ENCODE results near the gene LMX1B. TPM values are rescaled to one million over a fixed set of nuclear protein-coding genes. Genes with fewer than 3 reads are reported as not detected.

LMX1B gene
- polyA plus RNA-seq, 2 donors: 0.01 to 0.02 TPM

DNA sequence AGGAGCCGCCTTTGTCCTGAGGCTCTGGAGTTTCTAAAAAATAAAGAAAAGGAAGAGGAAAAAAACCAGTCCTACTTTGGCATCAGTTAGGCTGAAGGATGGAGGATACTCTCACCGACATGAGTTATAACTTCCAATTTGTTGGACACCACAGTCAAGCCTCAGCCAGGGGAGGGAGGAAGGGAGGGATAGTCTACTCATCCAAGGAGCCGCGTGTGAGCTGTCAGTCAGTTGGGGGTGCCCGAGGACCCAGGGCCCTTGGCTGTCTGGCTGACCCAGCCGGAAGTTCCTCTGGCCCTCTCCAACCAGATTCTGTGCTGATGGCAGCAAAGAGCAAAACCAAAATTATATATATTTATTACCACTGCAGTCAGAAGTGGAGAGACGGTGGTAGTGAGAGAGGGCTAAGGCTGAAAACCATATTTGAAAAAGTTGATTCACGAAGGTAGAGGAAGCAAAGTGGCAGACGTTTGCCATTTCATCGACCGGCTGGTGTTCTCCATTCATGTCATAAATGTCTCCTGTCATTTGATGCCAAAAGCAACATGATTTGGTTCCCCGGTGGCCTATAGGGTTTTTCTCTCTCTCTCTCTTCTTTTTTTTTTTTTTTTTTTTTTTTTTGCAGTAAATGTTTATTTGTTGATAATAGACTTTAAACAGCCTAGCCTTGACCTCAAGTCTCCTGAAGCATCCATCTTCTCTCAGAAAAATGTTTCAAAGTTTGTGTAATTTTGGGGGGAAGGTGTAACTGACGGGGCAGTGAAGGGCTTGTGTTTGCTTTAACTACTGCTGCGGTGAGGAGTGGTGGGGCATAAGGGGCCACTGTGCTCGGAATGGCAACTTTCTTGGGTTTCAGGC, 7.6 kb downstream of the LMX1B start:
- H3K4me1 ChIP-seq (ENCODE audit: control insufficient read depth in 2 of 2, insufficient read depth in 2 of 2, low read length in 1 of 2): peaks cover 0 to 8% of the 10 kb centered on the region in 2 donors
- WGBS, 2 donors: 42 to 50% methylated on average over 15 of the region's 15 CpGs
- no peak overlapping the region for H3K27ac ChIP-seq (ENCODE audit: low read depth in 2 of 2, low read length in 1 of 2)
- no peaks in the 10 kb centered on the region for H3K9me3 ChIP-seq (ENCODE audit: control insufficient read depth in 2 of 2, insufficient read depth in 1 of 2, low read depth in 1 of 2, low read length in 1 of 2)
- no peak overlapping the region for H3K4me3 ChIP-seq (ENCODE audit: low read depth in 1 of 2, low read length in 2 of 2)
- H3K27me3 ChIP-seq (ENCODE audit: control insufficient read depth in 1 of 2, insufficient read depth in 2 of 2, low read length in 2 of 2): peaks cover 26 to 43% of the 10 kb centered on the region in 2 donors
- no peaks in the 10 kb centered on the region for H3K36me3 ChIP-seq (ENCODE audit: control insufficient read depth in 2 of 2, insufficient read depth in 2 of 2, low read length in 1 of 2)

DNA sequence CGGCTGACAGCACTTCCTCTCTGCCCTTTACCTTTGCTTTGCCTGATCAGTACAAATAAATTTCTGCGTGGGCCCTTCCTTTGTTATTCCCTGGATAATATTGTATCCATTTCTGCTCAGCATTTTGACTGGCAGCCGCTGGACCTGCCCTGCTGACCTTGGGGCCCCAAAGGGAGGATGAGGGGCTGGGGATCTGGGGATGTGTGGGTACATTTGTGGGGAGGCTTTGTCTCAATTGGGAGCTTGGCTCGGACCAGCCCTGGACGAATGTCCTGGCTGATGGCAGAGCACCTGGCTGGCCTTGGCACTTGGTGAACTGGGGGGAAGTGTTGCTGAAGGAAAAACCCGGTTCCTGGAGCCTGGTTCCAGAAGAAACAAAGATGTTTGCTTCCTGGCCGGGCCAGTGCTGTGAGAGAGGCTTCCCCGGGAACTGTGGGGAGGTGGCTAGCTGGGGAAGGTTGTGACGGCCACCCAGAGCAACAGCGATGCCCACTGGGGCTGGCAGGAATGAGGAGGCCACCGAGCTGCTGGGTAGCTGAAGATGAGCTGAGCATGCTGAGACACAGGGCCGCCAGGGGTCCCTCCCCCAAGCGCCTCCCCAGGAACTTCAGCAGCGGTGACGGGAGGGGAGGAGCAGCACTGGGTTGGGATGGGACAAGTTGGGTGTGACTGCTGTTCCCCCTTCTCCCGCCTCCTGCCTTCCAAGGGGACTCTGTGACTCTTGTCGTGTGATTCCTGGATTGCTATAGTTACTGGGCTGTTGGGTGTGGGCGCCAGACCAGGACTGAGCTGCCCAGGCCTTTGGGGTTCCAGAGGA, 8.4 kb downstream of the LMX1B start:
- Histone ChIP-seq H3K36me3 (ENCODE audit: control insufficient read depth in 2 of 2, insufficient read depth in 2 of 2, low read length in 1 of 2) (no peaks in the 10 kb centered on the region), H3K9me3 (ENCODE audit: control insufficient read depth in 2 of 2, insufficient read depth in 1 of 2, low read depth in 1 of 2, low read length in 1 of 2) (no peaks in the 10 kb centered on the region), H3K4me3 (ENCODE audit: low read depth in 1 of 2, low read length in 2 of 2) (no peak overlapping the region), H3K27ac (ENCODE audit: low read depth in 2 of 2, low read length in 1 of 2) (no peak overlapping the region), H3K4me1 (ENCODE audit: control insufficient read depth in 2 of 2, insufficient read depth in 2 of 2, low read length in 1 of 2) (peaks cover 0 to 8% of the 10 kb centered on the region in 2 donors), H3K27me3 (ENCODE audit: control insufficient read depth in 1 of 2, insufficient read depth in 2 of 2, low read length in 2 of 2) (peaks cover 20 to 40% of the 10 kb centered on the region in 2 donors)
- WGBS, 2 donors: 35 to 46% methylated on average over 18 of the region's 18 CpGs

DNA sequence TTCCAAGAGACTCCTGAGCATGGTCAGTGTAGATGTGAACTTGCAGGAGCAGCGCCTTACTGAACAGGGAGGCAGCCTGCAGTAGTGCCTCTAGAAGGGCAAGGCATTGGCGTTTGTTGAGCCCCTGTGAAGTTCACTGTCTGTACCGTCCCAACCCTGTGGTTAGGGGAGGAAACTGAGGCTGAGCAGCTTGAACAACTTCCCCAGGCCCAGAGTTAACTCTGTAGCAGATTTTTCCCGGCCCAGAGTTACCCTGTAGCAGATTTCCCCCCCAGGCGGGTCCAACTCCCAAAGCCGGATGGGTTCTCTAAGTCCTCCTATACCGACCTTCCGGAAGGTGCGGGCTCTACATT, 9.6 kb downstream of the LMX1B start:
- Histone ChIP-seq H3K4me1 (ENCODE audit: control insufficient read depth in 2 of 2, insufficient read depth in 2 of 2, low read length in 1 of 2) (peaks cover 0 to 8% of the 10 kb centered on the region in 2 donors), H3K9me3 (ENCODE audit: control insufficient read depth in 2 of 2, insufficient read depth in 1 of 2, low read depth in 1 of 2, low read length in 1 of 2) (no peaks in the 10 kb centered on the region), H3K27ac (ENCODE audit: low read depth in 2 of 2, low read length in 1 of 2) (no peak overlapping the region), H3K4me3 (ENCODE audit: low read depth in 1 of 2, low read length in 2 of 2) (no peak overlapping the region), H3K27me3 (ENCODE audit: control insufficient read depth in 1 of 2, insufficient read depth in 2 of 2, low read length in 2 of 2) (peaks cover 23 to 39% of the 10 kb centered on the region in 2 donors), H3K36me3 (ENCODE audit: control insufficient read depth in 2 of 2, insufficient read depth in 2 of 2, low read length in 1 of 2) (no peaks in the 10 kb centered on the region)
- 45 to 57% methylated on average over 9 of the region's 9 CpGs for WGBS, 2 donors

DNA sequence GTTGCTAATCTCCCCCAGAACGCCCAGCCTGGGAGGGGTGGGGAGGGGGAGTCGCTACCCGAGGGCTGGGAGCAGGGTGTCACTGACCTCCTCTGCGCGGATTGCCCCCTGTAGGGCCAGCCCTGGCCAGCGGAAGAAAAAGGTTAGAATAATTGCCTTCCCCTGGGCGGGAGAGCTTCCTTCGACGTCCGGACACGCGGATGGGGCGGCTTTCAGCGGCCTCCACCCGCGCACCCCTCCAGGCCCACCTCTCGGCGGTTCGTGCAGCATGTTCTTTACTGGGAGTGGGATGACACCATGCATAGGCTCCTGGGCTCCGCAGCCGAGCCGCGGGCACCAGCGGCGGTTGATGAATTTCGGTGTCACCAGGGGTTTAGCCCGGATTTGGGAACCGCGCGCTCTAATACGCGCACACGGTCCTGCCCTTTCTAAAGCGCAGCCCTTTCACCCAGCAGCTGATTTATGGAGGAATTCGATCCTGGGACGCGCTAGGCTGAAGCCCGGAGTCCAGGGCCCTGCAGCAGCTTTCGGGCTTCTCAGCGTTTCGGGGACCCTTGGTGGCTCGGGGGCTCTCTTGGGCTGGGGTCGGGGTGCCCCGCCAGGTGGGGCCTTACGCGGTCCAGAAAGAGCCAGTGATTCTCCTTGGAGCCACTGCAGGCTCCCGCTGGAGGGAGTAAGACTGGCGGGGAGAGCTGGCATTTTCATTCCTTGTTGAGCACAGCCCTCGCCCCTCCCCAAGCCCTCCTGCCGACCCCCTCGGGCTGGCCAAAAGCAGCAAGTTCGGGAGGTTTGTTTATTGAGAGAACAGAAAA, 10.1 kb downstream of the LMX1B start:
- WGBS, 2 donors: 13 to 19% methylated on average over 51 to 52 of the region's 52 CpGs
- H3K4me3 ChIP-seq (ENCODE audit: low read depth in 1 of 2, low read length in 2 of 2): no peak overlapping the region
- peaks cover 23 to 37% of the 10 kb centered on the region in 2 donors for H3K27me3 ChIP-seq (ENCODE audit: control insufficient read depth in 1 of 2, insufficient read depth in 2 of 2, low read length in 2 of 2)
- no peak overlapping the region for H3K27ac ChIP-seq (ENCODE audit: low read depth in 2 of 2, low read length in 1 of 2)
- H3K36me3 ChIP-seq (ENCODE audit: control insufficient read depth in 2 of 2, insufficient read depth in 2 of 2, low read length in 1 of 2): no peaks in the 10 kb centered on the region
- no peaks in the 10 kb centered on the region for H3K9me3 ChIP-seq (ENCODE audit: control insufficient read depth in 2 of 2, insufficient read depth in 1 of 2, low read depth in 1 of 2, low read length in 1 of 2)
- peaks cover 0 to 8% of the 10 kb centered on the region in 2 donors for H3K4me1 ChIP-seq (ENCODE audit: control insufficient read depth in 2 of 2, insufficient read depth in 2 of 2, low read length in 1 of 2)

DNA sequence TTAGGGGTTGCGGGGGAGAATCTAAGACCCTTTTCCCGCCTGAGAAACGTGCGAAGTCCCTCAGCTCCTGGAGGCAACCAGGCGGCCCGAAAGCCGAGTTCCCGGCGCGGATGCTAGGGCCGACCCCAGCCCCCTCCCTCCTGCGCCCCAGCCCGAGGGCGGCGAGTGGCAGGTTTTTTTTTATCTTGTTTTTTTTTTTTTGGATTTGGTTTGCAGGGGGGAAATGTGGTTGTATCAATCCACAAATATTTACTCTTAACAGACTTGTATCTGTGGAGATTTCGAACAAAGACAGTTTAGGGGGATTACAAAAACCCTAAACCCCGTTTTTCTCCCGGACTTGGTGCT, 10.7 kb downstream of the LMX1B start:
- no peaks in the 10 kb centered on the region for H3K9me3 ChIP-seq (ENCODE audit: control insufficient read depth in 2 of 2, insufficient read depth in 1 of 2, low read depth in 1 of 2, low read length in 1 of 2)
- no peaks in the 10 kb centered on the region for H3K36me3 ChIP-seq (ENCODE audit: control insufficient read depth in 2 of 2, insufficient read depth in 2 of 2, low read length in 1 of 2)
- H3K4me3 ChIP-seq (ENCODE audit: low read depth in 1 of 2, low read length in 2 of 2): no peak overlapping the region
- peaks cover 0 to 8% of the 10 kb centered on the region in 2 donors for H3K4me1 ChIP-seq (ENCODE audit: control insufficient read depth in 2 of 2, insufficient read depth in 2 of 2, low read length in 1 of 2)
- WGBS, 2 donors: 15 to 17% methylated on average over 17 to 18 of the region's 18 CpGs
- peaks cover 22 to 40% of the 10 kb centered on the region in 2 donors for H3K27me3 ChIP-seq (ENCODE audit: control insufficient read depth in 1 of 2, insufficient read depth in 2 of 2, low read length in 2 of 2)
- H3K27ac ChIP-seq (ENCODE audit: low read depth in 2 of 2, low read length in 1 of 2): no peak overlapping the region

DNA sequence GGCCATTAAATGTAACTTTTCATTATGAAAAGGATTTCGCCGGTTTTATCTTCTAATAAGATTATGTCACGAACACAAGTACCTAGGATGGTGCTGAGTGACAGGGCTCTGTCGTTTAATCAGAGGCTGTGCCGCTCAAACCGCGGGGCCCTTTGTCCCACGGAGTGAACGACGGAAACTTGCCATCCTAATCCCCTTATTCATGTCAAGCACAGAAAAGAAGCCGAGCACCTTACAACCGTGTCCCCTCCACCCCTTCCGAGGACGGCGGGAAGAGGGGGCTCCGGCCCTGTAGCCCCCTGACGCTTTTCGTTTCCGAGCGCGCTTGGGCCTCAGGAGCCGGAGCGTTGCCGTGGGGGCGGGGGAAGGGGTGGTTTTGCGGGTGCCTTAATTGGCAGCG, 11.2 kb downstream of the LMX1B start:
- WGBS, 2 donors: 12 to 17% methylated on average over 27 of the region's 27 CpGs

DNA sequence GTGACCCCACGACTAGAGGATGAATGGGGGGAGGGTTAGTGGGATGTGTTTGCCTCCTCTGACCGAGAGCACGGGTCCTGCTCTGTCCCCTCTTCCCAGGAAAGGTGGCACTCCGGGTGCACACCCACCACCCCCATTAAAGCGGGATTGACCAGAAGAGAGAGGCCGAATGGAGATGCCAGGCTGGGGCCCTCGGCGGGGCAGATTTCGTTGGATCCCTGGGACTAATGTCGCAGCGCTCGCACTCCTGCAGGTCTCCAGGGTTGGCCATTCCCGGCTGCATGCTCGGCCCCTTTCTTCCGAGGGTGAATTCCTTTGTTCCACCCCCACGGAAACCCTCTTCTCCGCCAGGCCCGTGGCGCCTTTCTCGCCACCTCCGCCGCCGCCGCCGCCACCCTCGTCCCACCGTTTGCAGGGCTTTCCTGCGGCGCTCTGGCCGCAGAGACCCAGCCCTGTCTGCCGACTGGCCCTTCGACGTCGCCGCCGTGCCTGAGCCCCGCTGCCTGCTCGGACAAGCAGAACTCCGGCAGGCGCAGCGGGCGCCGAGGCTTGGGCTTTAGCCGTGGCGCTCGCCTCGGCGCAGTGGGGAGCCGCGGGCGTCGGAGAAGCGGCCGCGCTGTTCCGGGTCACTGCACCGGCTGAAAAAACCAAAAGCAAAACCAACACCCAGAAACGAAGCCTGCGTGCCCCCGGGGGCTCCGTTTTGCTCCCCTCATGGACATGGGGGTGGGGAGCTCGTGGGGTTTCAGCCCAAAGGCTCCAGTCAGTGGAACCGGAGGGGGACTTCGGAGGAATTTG, 11.8 kb downstream of the LMX1B start:
- H3K9me3 ChIP-seq (ENCODE audit: control insufficient read depth in 2 of 2, insufficient read depth in 1 of 2, low read depth in 1 of 2, low read length in 1 of 2): no peaks in the 10 kb centered on the region
- no peaks in the 10 kb centered on the region for H3K36me3 ChIP-seq (ENCODE audit: control insufficient read depth in 2 of 2, insufficient read depth in 2 of 2, low read length in 1 of 2)
- H3K4me1 ChIP-seq (ENCODE audit: control insufficient read depth in 2 of 2, insufficient read depth in 2 of 2, low read length in 1 of 2): peaks cover 0 to 8% of the 10 kb centered on the region in 2 donors
- H3K4me3 ChIP-seq (ENCODE audit: low read depth in 1 of 2, low read length in 2 of 2): peak overlapping the region; percentile 4 to 19
- no peak overlapping the region for H3K27ac ChIP-seq (ENCODE audit: low read depth in 2 of 2, low read length in 1 of 2)
- WGBS, 2 donors: 6% methylated on average over 64 of the region's 64 CpGs
- peaks cover 14 to 40% of the 10 kb centered on the region in 2 donors for H3K27me3 ChIP-seq (ENCODE audit: control insufficient read depth in 1 of 2, insufficient read depth in 2 of 2, low read length in 2 of 2)

More for the DNA sequence above, 11.2 kb downstream of the LMX1B start:
- H3K27me3 ChIP-seq (ENCODE audit: control insufficient read depth in 1 of 2, insufficient read depth in 2 of 2, low read length in 2 of 2): peaks cover 18 to 40% of the 10 kb centered on the region in 2 donors
- H3K9me3 ChIP-seq (ENCODE audit: control insufficient read depth in 2 of 2, insufficient read depth in 1 of 2, low read depth in 1 of 2, low read length in 1 of 2): no peaks in the 10 kb centered on the region
- H3K27ac ChIP-seq (ENCODE audit: low read depth in 2 of 2, low read length in 1 of 2): no peak overlapping the region
- H3K4me1 ChIP-seq (ENCODE audit: control insufficient read depth in 2 of 2, insufficient read depth in 2 of 2, low read length in 1 of 2): peaks cover 0 to 8% of the 10 kb centered on the region in 2 donors
- H3K36me3 ChIP-seq (ENCODE audit: control insufficient read depth in 2 of 2, insufficient read depth in 2 of 2, low read length in 1 of 2): no peaks in the 10 kb centered on the region
- H3K4me3 ChIP-seq (ENCODE audit: low read depth in 1 of 2, low read length in 2 of 2): no peak overlapping the region

DNA sequence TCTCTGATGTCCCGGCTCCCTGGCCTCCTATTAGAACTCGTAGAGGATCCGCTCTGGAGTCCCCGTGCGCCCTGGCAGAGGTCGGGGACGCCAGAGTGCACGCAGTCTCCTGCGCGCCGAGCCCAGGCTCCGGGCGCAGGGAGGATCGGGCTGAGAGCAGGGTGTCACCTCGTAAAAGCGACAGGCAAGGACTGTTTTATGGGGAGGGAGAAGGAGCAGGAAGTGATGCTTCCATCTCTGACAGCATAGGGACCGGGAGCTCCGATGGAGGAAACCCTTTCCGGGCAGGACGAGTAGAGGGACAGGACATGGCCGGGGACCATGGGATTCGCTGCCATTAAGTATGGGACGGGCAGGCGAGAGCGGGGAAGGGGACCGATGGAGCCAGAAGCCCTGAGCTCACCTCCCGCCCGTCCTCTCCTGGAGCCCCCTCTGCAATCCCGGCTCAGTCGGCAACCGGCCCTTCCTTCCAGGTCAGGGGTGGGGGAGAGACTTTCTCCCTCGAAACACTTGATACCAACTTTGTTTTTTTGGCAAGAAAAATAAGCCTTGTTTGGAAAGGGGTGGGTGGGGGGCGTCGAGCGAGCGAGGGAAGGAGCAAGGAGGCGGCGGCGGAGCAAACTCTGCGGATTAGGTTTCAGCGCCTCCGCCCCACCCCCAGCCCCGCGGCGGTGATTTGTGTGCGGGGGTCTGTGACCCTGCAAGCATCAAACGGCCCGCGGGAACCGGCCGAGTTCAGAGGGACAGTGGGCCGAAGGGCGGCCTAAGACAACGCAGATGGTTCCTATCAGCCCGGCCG, 12.6 kb downstream of the LMX1B start:
- H3K4me1 ChIP-seq (ENCODE audit: control insufficient read depth in 2 of 2, insufficient read depth in 2 of 2, low read length in 1 of 2): peaks cover 0 to 10% of the 10 kb centered on the region in 2 donors
- peak overlapping the region; percentile 4 to 19 for H3K4me3 ChIP-seq (ENCODE audit: low read depth in 1 of 2, low read length in 2 of 2)
- WGBS, 2 donors: 12 to 13% methylated on average over 53 to 56 of the region's 56 CpGs
- H3K27ac ChIP-seq (ENCODE audit: low read depth in 2 of 2, low read length in 1 of 2): no peak overlapping the region
- H3K27me3 ChIP-seq (ENCODE audit: control insufficient read depth in 1 of 2, insufficient read depth in 2 of 2, low read length in 2 of 2): peaks cover 14 to 38% of the 10 kb centered on the region in 2 donors
- no peaks in the 10 kb centered on the region for H3K36me3 ChIP-seq (ENCODE audit: control insufficient read depth in 2 of 2, insufficient read depth in 2 of 2, low read length in 1 of 2)
- no peaks in the 10 kb centered on the region for H3K9me3 ChIP-seq (ENCODE audit: control insufficient read depth in 2 of 2, insufficient read depth in 1 of 2, low read depth in 1 of 2, low read length in 1 of 2)

All from esophagus (tissue), 2 donors.